Measurements from ENCODE around the gene PDCD11. TPM values are rescaled to one million over a fixed set of nuclear protein-coding genes. Genes with fewer than 3 reads are reported as not detected.
"Not testable (repeated sequence)": the region's sequence is repeated elsewhere in the genome, so short reads cannot be mapped to it uniquely, and the experiment has no call there.

The PDCD11 gene
- total RNA-seq, 2 donors from 2014 or later: 49.6 to 62.2 TPM

DNA sequence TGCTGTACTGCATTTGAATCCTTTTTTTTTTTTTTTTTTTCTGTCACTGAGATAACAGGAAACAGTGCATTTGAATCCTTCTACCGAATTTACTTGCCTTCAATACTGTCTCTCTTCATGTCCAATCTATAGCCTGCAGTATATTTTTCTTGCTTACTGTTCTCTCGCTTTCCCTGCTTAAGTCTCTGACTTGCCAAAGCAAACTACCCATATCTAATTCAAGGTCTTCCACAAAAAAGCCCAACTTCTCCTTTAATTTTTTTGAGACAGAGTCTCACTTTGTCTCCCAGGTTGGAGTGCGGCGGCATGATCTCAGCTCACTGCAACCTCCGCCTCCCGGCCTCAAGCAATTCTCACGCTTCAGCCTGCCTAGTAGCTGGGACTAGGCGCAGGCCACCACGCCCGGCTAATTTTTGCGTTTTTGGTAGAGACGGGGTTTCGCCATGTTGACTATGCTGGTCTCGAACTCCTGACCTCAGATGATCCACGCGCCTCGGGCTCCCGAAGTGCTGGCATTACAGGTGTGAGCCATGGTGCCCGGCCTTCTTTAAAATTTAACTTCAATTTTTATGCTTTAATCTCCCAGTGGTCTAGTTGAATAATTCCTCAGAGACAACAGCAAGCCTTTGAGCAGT is 882 bp downstream of the PDCD11 start:
- DNase-seq (ENCODE audit: low spot score in 2 of 2): no peak
- Mint-ChIP-seq H3K9me3 (no peaks in the 10 kb centered on the region), H3K36me3 (peaks cover 41 to 45% of the 10 kb centered on the region in 2 donors), H3K27ac (peak overlapping the region; percentile 92 to 99)
- no peak for ATAC-seq

GRCh38 chr10:103413564-103413963 is 17.1 kb downstream of the PDCD11 start:
- ATAC-seq (no peak), DNase-seq (ENCODE audit: low spot score in 2 of 2) (no peak)
- Mint-ChIP-seq H3K27ac (no peak overlapping the region), H3K36me3 (peaks cover 24 to 39% of the 10 kb centered on the region in 2 donors), H3K9me3 (no peaks in the 10 kb centered on the region)

- ATAC-seq (no peak), DNase-seq (ENCODE audit: low spot score in 2 of 2) (no peak)
- Mint-ChIP-seq H3K27ac (no peak overlapping the region), H3K9me3 (no peaks in the 10 kb centered on the region), H3K36me3 (peaks cover 22 to 31% of the 10 kb centered on the region in 2 donors)
Observed at GRCh38 chr10:103415581-103415980, 19.2 kb downstream of the PDCD11 start.

GRCh38 chr10:103416436-103417147 is 20.2 kb downstream of the PDCD11 start:
- Mint-ChIP-seq H3K36me3 (peaks cover 22 to 37% of the 10 kb centered on the region in 2 donors), H3K9me3 (no peaks in the 10 kb centered on the region), H3K27ac (no peak overlapping the region)
- ATAC-seq (no peak), DNase-seq (ENCODE audit: low spot score in 2 of 2) (peak in 1 of 2 donors; percentile 49)

GRCh38 chr10:103417148-103417469 is 20.7 kb downstream of the PDCD11 start:
- not testable (repeated sequence) for ATAC-seq; H3K27ac Mint-ChIP-seq; H3K9me3 Mint-ChIP-seq; DNase-seq (ENCODE audit: low spot score in 2 of 2)
- peaks cover 22 to 37% of the 10 kb centered on the region in 2 donors for H3K36me3 Mint-ChIP-seq

DNA sequence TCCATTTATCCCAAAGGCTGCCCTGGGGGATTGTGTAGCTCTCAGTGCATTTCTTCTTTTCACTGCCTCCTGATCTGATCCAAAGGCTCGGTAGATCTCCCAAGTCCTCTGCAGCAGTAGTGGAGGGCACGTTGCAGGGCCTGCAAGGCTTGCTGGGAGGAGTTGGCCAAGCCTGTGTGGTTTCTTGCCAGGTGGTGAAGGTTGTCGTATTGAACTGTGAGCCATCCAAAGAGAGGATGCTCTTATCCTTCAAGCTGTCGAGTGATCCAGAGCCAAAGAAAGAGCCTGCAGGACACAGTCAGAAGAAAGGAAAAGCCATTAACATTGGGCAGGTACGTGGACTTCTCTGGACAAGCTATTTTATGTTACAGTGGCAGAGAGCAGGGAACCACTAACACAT is 21.2 kb downstream of the PDCD11 start:
- no peak overlapping the region for H3K27ac Mint-ChIP-seq

GRCh38 chr10:103419101-103419500 is 22.7 kb downstream of the PDCD11 start:
- ATAC-seq (no peak), DNase-seq (ENCODE audit: low spot score in 2 of 2) (no peak)
- Mint-ChIP-seq H3K27ac (no peak overlapping the region), H3K9me3 (no peaks in the 10 kb centered on the region), H3K36me3 (peaks cover 23 to 41% of the 10 kb centered on the region in 2 donors)

More for the DNA sequence above, 21.2 kb downstream of the PDCD11 start:
- no peaks in the 10 kb centered on the region for H3K9me3 Mint-ChIP-seq
- DNase-seq (ENCODE audit: low spot score in 2 of 2) (no peak), ATAC-seq (no peak)
- H3K36me3 Mint-ChIP-seq: peaks cover 22 to 37% of the 10 kb centered on the region in 2 donors

DNA sequence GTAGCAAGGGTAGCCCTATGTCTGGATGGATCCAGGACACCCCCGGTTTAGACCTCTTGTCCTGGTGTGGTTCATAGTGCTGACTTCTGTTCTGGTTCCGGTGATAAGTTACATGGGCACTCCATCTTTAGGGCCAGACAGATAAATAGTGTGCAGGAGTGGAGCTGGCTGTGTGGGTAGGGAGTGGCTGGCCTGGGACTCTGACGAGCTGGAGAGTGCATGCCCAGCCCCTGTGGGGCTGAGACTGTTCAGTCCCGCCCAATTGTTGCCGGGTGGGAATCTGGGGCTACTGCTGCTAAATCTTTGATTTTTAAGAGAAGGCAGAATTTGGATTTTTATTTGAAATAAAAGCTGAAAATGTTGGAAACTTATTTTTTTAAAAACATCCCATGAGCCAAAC is 27.3 kb downstream of the PDCD11 start:
- ATAC-seq: no peak
- Mint-ChIP-seq H3K27ac (no peak overlapping the region), H3K36me3 (peaks cover 8 to 23% of the 10 kb centered on the region in 2 donors), H3K9me3 (no peaks in the 10 kb centered on the region)
- DNase-seq (ENCODE audit: low spot score in 2 of 2): no peak

DNA sequence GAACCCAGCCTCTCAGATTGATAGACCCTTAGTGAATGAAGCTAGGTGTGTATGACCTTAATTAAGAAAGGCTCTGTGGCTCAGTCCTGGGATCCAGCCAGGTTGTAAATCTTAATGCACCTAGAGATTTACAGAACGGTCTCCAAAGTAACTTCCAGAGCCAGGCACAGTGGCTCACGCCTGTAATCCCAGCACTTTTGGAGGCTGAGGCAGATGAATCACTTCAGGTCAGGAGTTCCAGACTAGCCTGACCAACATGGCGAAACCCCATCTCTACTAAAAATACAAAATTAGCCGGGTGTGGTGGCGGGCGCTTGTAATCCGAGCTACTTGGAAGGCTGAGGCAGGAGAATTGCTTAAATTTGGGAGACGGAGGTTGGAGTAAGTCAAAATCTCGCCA is 31.4 kb downstream of the PDCD11 start:
- Mint-ChIP-seq H3K27ac (peak overlapping the region; percentile 7 to 47), H3K9me3 (no peaks in the 10 kb centered on the region), H3K36me3 (peaks cover 19 to 27% of the 10 kb centered on the region in 2 donors)
- ATAC-seq (no peak), DNase-seq (ENCODE audit: low spot score in 2 of 2) (no peak)

- peak overlapping the region in 1 of 2 donors; percentile 77 for H3K27ac Mint-ChIP-seq
- DNase-seq (ENCODE audit: low spot score in 2 of 2) (no peak), ATAC-seq (peak; percentile 26 to 68)
- H3K9me3 Mint-ChIP-seq: no peaks in the 10 kb centered on the region
- H3K36me3 Mint-ChIP-seq: peaks cover 20 to 27% of the 10 kb centered on the region in 2 donors
Observed at GRCh38 chr10:103428989-103429643, 32.7 kb downstream of the PDCD11 start.

DNA sequence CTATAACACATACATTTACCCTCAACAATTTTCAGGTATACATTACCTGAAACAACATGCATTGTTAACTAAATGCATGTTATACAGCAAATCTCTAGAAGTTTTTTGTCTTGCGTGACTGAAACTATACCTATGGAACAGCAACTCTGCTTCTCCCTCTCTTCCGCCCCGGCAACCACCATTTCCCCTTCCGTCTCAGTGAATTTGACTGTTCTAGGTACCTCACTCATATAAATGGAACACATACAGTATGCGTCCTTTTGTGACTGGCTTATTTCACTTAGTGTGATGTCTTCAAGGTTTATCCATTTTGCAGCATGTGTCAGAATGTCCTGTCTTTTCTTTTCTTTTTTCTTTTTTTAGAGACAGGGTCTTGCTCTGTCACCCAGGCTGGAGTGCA is 33.2 kb downstream of the PDCD11 start:
- H3K9me3 Mint-ChIP-seq: no peaks in the 10 kb centered on the region
- peak overlapping the region in 1 of 2 donors; percentile 77 for H3K27ac Mint-ChIP-seq
- ATAC-seq (peak; percentile 26 to 77), DNase-seq (ENCODE audit: low spot score in 2 of 2) (no peak)
- peaks cover 16 to 21% of the 10 kb centered on the region in 2 donors for H3K36me3 Mint-ChIP-seq

DNA sequence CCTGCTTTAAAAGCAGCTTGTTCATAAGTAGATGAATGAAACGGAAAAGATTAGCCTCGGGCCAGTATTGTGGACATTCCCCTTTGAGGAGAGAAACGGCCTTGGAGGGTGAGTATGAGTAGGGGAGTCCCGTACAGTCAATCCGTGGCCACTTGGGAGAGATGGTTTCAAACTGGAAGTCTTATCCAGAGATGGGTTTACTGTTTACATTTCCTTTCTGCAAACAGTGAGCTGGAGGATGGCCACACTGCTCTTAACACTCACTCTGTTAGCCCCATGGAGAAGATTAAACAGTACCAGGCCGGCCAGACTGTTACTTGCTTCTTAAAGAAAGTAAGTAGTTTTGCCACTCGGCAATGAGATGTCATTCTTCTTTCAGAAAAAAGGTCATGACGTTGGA is 35.5 kb downstream of the PDCD11 start:
- DNase-seq (ENCODE audit: low spot score in 2 of 2) (no peak), ATAC-seq (peak in 1 of 2 donors; percentile 29)
- peak overlapping the region; percentile 34 to 65 for H3K27ac Mint-ChIP-seq
- H3K9me3 Mint-ChIP-seq: no peaks in the 10 kb centered on the region
- peaks cover 16 to 17% of the 10 kb centered on the region in 2 donors for H3K36me3 Mint-ChIP-seq

DNA sequence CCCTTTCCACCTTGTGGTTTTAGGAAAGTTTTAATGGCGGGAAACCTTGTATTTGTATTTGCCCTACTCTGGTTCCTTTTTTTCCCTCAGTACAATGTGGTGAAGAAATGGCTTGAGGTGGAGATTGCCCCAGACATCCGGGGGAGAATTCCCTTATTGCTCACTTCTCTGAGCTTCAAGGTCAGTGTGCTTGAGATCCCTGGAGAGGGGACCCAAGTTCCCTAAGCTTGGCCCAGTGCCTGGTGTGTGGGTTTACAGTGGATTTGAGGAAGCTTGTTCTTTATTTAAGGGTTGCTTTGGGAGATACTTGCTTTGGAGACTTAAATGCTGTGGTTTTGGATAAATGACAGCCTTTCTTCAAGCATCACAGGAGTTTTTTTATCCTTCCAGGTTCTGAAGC is 37.4 kb downstream of the PDCD11 start:
- no peak for ATAC-seq
- H3K27ac Mint-ChIP-seq: no peak overlapping the region

DNA sequence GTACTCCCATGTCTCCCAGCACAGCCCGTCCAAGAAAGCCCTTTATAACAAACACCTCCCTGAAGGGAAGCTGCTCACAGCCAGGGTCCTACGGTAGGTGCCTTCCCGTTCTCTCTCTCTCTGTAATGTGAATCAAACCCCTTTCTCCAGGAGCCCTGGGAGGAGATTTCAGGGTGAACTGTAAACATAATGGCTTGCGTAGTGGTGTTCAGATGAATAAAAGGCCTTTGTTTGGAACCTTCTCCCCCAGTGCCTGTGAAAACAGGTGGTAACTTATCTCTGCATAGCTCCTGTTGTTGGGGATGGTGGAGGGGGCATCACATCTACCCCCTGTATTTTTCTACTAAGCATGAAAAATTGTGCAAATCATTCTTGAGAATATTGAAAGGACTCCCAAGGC is 43.4 kb downstream of the PDCD11 start:
- no peaks in the 10 kb centered on the region for H3K9me3 Mint-ChIP-seq
- ATAC-seq (no peak), DNase-seq (ENCODE audit: low spot score in 2 of 2) (no peak)
- peak overlapping the region in 1 of 2 donors; percentile 74 for H3K27ac Mint-ChIP-seq
- peaks cover 20 to 23% of the 10 kb centered on the region in 2 donors for H3K36me3 Mint-ChIP-seq

More for the DNA sequence above, 37.4 kb downstream of the PDCD11 start:
- Mint-ChIP-seq H3K36me3 (peaks cover 24 to 27% of the 10 kb centered on the region in 2 donors), H3K9me3 (no peaks in the 10 kb centered on the region)
- DNase-seq (ENCODE audit: low spot score in 2 of 2): no peak

- Mint-ChIP-seq H3K36me3 (peaks cover 20 to 23% of the 10 kb centered on the region in 2 donors), H3K9me3 (no peaks in the 10 kb centered on the region)
- ATAC-seq: no peak
Observed at GRCh38 chr10:103440416-103440815, 44.0 kb downstream of the PDCD11 start.

GRCh38 chr10:103441206-103441605 is 44.8 kb downstream of the PDCD11 start:
- DNase-seq (ENCODE audit: low spot score in 2 of 2) (no peak), ATAC-seq (no peak)
- H3K9me3 Mint-ChIP-seq: no peaks in the 10 kb centered on the region
- peaks cover 20 to 23% of the 10 kb centered on the region in 2 donors for H3K36me3 Mint-ChIP-seq
- H3K27ac Mint-ChIP-seq: peak overlapping the region in 1 of 2 donors; percentile 93

More at GRCh38 chr10:103440416-103440815, 44.0 kb downstream of the PDCD11 start:
- no peak for DNase-seq (ENCODE audit: low spot score in 2 of 2)
- peak overlapping the region in 1 of 2 donors; percentile 72 for H3K27ac Mint-ChIP-seq

- ATAC-seq: no peak
- peak overlapping the region in 1 of 2 donors; percentile 94 for H3K27ac Mint-ChIP-seq
- H3K36me3 Mint-ChIP-seq: peaks cover 20 to 23% of the 10 kb centered on the region in 2 donors
Observed at GRCh38 chr10:103441611-103442010, 45.2 kb downstream of the PDCD11 start.

More at GRCh38 chr10:103441611-103442010, 45.2 kb downstream of the PDCD11 start:
- H3K9me3 Mint-ChIP-seq: no peaks in the 10 kb centered on the region
- DNase-seq (ENCODE audit: low spot score in 2 of 2): no peak

All from activated naive CD4-positive, alpha-beta T cell treated with anti-CD3 and anti-CD28 coated beads, Interleukin-2, amount 50 U/mL, for 72 hours (primary cell).